ENCODE measurements around the gene MAEA. TPM values are rescaled to one million over a fixed set of nuclear protein-coding genes. Genes with fewer than 3 reads are reported as not detected.
A peak's percentile ranks its signal among the peaks of the same experiment; 100 is the strongest.

MAEA gene
- total RNA-seq, 2 experiments from 2014 or later: 25.2 to 29.4 TPM

DNA sequence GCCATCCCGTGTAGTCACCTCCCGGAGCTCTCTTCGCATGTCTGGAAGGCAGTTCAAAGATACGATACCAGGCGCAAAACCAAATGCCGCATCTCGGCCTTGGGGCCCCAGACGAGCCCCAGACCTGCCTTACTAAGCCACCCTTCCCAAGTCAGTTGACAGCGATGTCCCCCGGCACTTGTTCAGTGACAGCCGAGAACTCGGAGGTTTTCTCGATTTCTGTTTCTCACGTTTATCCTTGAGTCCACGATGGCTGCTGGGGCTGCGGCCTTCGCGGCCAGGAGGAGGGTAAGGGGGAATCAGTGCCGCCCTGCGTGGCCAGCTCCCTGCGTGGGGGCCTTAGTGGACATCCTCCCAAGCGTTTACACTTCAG, 7.3 kb downstream of the MAEA start:
- Mint-ChIP-seq H3K9me3 (no peaks in the 10 kb centered on the region), H3K27ac (peak overlapping the region; percentile 60), H3K27me3 (ENCODE audit: low read depth) (no peaks in the 10 kb centered on the region), H3K4me3 (no peak overlapping the region), H3K36me3 (ENCODE audit: low read depth) (peaks cover 12% of the 10 kb centered on the region), H3K4me1 (ENCODE audit: low read depth) (peaks cover 75% of the 10 kb centered on the region)
- intact Hi-C loops (cut with micrococcal nuclease): no loop called here
- DNase-seq: no peak
- CTCF ChIA-PET: no interaction called here

DNA sequence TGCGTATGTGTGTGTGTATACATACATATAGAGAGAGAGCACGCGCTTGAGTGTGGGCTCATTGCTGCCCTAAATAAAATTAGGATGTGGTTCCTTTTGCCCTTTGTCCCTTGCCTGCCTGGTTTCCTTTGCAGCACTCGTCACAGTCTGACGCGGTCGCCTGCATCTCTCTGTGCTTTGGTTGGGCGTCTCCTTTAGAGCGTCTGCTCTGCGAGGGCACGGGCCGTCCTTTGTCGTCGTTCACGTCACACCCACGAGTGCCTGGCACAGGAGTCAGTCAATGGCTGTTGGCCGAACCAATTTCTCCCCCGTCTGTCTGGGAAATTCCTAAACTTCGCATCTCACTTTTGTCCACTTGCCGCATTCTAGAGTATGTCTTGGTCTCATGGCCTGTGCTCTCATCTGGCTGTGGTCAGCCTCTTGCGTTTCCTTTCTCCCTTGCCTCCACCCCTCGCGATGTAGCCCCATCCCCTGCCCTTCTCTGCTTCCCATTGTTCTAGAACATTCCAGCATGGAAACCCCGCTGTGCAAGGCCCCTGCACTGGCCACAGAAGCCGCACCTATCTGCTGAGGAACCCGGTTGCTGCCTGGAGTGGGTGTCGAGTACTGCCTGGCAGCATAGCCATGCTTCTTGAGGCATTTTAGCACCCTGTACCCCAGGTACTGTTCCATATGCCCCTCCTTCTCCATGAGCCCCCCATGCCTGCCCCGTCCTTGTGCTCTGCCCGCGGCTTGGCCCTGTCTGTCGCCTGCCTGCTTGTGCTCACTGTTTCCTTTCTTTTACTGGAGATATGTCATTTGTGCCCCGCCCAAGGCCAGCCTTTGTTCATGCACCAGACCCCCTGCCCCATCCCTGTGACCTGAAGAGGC, 8.0 kb downstream of the MAEA start:
- CTCF ChIA-PET: no interaction called here
- DNase-seq: no peak
- H3K9me3 Mint-ChIP-seq: no peaks in the 10 kb centered on the region
- H3K36me3 Mint-ChIP-seq (ENCODE audit: low read depth): peaks cover 12% of the 10 kb centered on the region
- H3K4me3 Mint-ChIP-seq: no peak overlapping the region
- intact Hi-C loops (cut with micrococcal nuclease): no loop called here
- H3K27ac Mint-ChIP-seq: no peak overlapping the region
- H3K4me1 Mint-ChIP-seq (ENCODE audit: low read depth): peaks cover 71% of the 10 kb centered on the region
- no peaks in the 10 kb centered on the region for H3K27me3 Mint-ChIP-seq (ENCODE audit: low read depth)

DNA sequence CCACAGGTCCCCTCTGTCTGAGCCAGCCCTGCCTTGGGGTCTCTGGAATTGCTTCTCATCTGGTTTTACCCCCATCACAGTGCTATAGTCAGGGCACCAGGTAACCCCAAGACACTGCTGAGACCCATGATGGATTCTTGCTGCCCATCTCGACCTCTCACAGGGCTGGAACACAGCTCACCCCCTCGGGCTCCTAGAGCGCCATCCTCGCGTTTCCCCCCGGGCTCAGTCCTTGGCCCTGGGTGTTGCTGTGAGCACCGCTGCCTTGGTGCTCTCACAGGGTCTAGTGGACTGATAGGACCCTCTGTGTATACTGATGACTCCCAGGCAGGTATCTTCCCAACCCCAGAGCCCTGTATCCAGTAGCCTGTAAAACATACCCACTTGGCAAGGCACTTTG, 8.8 kb downstream of the MAEA start:
- H3K27ac Mint-ChIP-seq: peak overlapping the region; percentile 24
- CTCF ChIA-PET: no interaction called here
- H3K9me3 Mint-ChIP-seq: no peaks in the 10 kb centered on the region
- intact Hi-C loops (cut with micrococcal nuclease): no loop called here
- peaks cover 13% of the 10 kb centered on the region for H3K36me3 Mint-ChIP-seq (ENCODE audit: low read depth)
- no peak for DNase-seq
- H3K4me1 Mint-ChIP-seq (ENCODE audit: low read depth): peaks cover 64% of the 10 kb centered on the region
- H3K27me3 Mint-ChIP-seq (ENCODE audit: low read depth): no peaks in the 10 kb centered on the region
- no peak overlapping the region for H3K4me3 Mint-ChIP-seq

DNA sequence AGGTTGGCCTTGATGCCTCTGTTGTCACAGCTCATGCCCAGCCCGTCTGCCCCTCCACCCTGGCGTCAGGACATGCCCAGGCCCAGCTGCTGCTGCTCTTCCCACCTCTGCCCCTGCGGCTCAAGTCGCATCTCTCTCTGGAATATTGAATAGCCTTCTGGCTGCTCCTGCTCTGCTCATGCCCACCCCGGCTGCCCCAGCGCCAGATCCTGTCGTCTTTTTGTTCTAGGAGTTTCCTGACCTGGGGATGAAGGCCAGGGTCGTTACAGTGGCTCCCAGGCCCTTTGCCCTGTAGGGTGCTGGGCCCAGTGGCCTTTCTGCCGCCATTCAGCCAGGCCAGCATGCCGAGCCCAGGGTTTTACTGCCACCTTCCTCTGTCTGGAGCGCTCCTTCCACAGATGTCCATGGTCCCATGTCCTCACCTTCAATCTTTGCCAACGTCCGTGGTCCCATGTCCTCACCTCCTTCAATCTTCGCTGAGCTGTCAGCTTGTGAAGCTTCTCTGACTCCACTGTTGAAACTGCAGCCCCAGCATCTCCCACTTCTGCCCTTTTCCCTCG, 9.7 kb downstream of the MAEA start:
- Mint-ChIP-seq H3K27ac (peak overlapping the region; percentile 25), H3K27me3 (ENCODE audit: low read depth) (no peaks in the 10 kb centered on the region), H3K4me1 (ENCODE audit: low read depth) (peaks cover 56% of the 10 kb centered on the region), H3K9me3 (no peaks in the 10 kb centered on the region), H3K4me3 (no peak overlapping the region), H3K36me3 (ENCODE audit: low read depth) (peaks cover 13% of the 10 kb centered on the region)
- no peak for DNase-seq
- intact Hi-C loops (cut with micrococcal nuclease): no loop called here
- CTCF ChIA-PET: no interaction called here

DNA sequence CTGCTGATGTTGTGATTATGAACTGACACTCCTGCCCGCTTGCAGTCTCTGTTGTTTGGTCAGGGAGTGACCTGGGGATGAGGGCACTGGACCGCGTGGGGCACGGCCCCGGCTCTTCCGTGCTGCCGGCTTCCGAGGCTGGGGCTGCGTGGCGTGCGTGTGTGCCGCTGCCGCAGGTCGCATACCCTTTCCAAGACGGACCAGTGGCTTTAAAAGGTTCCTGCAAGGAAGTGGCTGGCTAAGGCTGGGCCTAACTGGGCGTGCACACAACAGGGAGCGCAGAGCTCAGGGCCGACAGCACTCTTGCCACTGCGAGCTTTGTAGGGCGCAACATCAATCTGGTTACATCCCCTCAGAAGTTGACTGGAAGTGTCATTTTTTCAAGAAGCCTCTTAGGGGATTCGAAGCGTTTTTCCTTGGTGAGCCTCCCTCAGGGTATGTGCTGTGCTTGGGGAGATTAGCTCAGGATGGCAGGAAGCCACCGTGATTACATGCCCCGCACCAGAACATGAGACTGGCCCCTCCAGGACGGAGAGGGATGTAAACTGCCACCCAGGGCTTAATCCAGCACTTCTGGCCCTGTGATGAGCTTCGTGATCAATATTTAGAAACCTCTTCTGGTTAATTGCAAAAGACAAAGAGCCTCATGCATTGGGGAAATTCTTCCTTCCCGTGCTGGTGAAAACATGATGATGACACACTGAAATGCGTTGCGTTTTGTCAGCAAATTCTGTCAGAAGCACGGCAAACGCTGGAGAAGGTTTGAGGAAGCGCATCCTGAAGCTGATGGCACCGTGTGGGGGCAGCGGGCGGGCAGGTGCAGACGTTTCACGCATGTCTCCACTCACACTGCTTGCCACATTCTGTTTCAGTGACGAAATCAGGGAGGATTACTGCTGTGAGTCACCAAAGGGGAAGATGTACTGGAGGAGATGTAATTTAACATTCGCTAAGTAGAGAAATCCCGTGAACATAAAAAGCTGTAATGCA, 11.1 kb downstream of the MAEA start:
- DNase-seq: peak; percentile 71
- peak overlapping the region; percentile 44 for H3K27ac Mint-ChIP-seq
- peaks cover 19% of the 10 kb centered on the region for H3K36me3 Mint-ChIP-seq (ENCODE audit: low read depth)
- peaks cover 57% of the 10 kb centered on the region for H3K4me1 Mint-ChIP-seq (ENCODE audit: low read depth)
- no peak overlapping the region for H3K4me3 Mint-ChIP-seq
- H3K9me3 Mint-ChIP-seq: no peaks in the 10 kb centered on the region
- no peaks in the 10 kb centered on the region for H3K27me3 Mint-ChIP-seq (ENCODE audit: low read depth)
- CTCF ChIA-PET: interaction anchor here (0.6 to 0.7 kb wide), 2 partner anchors 61 to 246 kb away, joined by 3 to 4 read pairs; no protein-coding TSS in a partner anchor
- intact Hi-C loops (cut with micrococcal nuclease): no loop called here

DNA sequence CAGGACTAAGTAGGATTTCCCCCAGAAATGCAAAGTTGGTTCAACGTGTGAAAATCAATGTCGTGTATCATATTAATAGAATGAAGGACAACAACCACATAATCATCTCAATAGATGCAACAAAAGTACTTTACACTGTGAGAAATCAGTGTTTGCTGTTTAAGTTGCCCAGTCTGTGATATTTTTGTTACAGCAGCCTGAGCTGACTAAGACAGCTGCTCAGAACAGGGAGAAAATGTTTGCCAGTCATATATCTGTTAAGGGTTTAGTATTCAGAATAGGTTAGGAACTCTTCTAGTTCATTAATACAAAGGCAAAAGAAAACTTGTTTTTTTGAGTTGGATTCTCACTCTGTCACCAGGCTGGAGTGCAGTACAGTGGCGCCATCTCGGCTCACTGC, 12.5 kb downstream of the MAEA start:
- Mint-ChIP-seq H3K36me3 (ENCODE audit: low read depth) (peaks cover 20% of the 10 kb centered on the region), H3K27ac (no peak overlapping the region), H3K9me3 (no peaks in the 10 kb centered on the region), H3K4me3 (no peak overlapping the region), H3K27me3 (ENCODE audit: low read depth) (no peaks in the 10 kb centered on the region), H3K4me1 (ENCODE audit: low read depth) (peaks cover 62% of the 10 kb centered on the region)
- intact Hi-C loops (cut with micrococcal nuclease): no loop called here
- no peak for DNase-seq
- CTCF ChIA-PET: no interaction called here

DNA sequence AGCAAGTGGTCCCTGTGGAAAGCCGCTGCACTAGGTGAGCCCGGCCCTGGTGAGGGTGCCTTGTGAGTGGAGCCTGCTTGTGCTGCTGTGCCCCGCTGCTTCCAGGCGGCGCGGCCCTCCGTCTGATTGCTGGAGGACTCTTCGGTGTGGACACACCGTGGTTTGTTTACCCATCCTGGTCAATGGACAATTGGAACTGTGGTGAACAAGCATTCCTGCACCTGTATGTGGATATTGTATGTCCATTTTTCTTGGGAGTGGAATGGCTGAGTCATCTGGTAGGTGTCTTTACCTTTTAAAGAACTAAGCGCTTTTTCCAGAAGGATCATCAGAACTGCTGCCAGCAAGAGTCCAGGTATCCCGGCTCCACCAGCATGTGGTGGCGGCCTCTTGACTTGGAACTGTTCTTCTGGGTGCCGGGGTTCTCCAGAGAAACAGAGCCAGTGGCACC, 15.6 kb downstream of the MAEA start:
- Mint-ChIP-seq H3K4me3 (no peak overlapping the region), H3K27ac (peak overlapping the region; percentile 82), H3K36me3 (ENCODE audit: low read depth) (peaks cover 18% of the 10 kb centered on the region), H3K9me3 (no peaks in the 10 kb centered on the region), H3K4me1 (ENCODE audit: low read depth) (peaks cover 69% of the 10 kb centered on the region), H3K27me3 (ENCODE audit: low read depth) (no peaks in the 10 kb centered on the region)
- DNase-seq: no peak
- intact Hi-C loops (cut with micrococcal nuclease): loop anchor here (5.0 kb wide), 1 partner anchor 42 kb away; the partner anchor contains the start of gene UVSSA
- CTCF ChIA-PET: no interaction called here

DNA sequence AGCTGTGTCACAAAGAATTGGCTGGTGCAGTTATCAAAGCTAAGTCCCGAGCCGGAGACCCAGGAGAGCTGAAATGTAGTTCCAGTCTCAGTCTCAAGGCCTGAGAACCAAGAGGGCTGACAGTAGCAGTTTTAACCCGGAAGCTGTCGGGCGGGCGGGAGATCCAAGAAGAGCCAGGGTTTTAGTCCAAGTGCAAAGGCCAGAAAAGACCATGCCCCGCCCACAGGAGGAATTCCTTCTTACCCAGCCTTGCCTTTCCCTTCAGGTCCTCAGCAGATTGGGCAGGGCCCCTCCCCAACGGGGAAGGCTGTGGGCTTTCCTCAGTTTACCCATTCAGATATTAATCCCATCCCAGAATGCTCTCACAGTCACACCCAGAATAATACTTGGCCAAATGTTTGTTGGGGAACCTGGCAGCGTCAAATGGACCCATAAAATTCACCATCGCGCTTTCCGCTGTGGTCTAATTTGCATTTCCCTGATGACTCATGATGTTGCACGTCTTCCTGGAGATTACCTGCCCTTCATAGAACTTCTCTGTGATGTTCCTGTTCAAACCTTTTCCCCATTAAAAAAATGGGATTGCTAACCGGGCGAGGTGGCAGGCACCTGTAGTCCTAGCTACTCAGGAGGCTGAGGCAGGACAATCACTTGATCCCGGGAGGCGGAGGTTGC, 16.2 kb downstream of the MAEA start:
- peak overlapping the region; percentile 82 for H3K27ac Mint-ChIP-seq
- intact Hi-C loops (cut with micrococcal nuclease): loop anchor here (2.0 to 5.0 kb wide), 2 partner anchors 15 to 41 kb away; partner anchors contain the start of gene UVSSA
- peaks cover 19% of the 10 kb centered on the region for H3K36me3 Mint-ChIP-seq (ENCODE audit: low read depth)
- CTCF ChIA-PET: no interaction called here
- H3K4me1 Mint-ChIP-seq (ENCODE audit: low read depth): peaks cover 68% of the 10 kb centered on the region
- no peaks in the 10 kb centered on the region for H3K9me3 Mint-ChIP-seq
- H3K4me3 Mint-ChIP-seq: no peak overlapping the region
- peak; percentile 63 for DNase-seq
- no peaks in the 10 kb centered on the region for H3K27me3 Mint-ChIP-seq (ENCODE audit: low read depth)

DNA sequence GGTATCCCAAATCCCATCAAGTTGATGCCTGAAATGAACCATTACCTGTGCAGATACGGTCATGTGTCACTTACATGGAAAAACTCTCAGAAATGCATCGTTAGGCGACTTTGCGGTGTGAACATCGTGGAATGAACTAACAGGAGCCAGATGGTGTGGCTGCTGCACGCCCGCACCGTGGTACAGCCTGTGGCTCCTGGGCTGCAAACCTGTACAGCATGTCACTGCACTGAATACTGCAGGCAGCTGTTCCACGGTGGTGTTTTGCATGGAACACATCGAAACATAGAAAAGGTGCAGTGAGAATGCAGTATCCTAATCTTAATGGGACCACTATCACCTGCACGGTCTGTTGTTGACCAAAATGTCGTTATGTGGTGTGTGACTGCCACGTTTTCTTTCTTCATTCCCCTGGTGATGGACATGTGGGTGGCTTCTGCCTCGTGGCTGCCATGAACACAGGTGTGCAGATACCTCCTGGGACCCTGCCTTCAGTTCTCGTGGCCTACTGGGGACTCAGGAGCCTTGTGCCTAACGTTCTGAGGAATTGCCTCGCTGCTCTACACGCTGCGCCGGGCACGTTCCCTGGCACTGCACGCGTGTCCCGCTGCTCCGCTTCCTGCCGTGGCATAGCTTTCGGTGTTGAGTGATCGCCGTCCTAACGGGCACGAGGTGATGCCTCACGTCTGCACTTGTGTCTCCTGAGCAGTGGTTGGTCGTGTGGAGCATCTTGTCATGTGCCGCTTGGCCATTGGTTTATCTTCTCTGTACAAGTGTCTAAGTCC, 18.5 kb downstream of the MAEA start:
- no peak for DNase-seq
- Mint-ChIP-seq H3K27me3 (ENCODE audit: low read depth) (no peaks in the 10 kb centered on the region), H3K9me3 (no peaks in the 10 kb centered on the region), H3K27ac (peak overlapping the region; percentile 16), H3K36me3 (ENCODE audit: low read depth) (peaks cover 23% of the 10 kb centered on the region), H3K4me1 (ENCODE audit: low read depth) (peaks cover 64% of the 10 kb centered on the region), H3K4me3 (no peak overlapping the region)
- intact Hi-C loops (cut with micrococcal nuclease): loop anchor here (2.0 to 5.0 kb wide), 2 partner anchors 17 to 39 kb away; partner anchors contain the start of gene UVSSA
- CTCF ChIA-PET: interaction anchor here (1.1 kb wide), 2 partner anchors 10 to 22 kb away, joined by 3 to 6 read pairs; no protein-coding TSS in a partner anchor

DNA sequence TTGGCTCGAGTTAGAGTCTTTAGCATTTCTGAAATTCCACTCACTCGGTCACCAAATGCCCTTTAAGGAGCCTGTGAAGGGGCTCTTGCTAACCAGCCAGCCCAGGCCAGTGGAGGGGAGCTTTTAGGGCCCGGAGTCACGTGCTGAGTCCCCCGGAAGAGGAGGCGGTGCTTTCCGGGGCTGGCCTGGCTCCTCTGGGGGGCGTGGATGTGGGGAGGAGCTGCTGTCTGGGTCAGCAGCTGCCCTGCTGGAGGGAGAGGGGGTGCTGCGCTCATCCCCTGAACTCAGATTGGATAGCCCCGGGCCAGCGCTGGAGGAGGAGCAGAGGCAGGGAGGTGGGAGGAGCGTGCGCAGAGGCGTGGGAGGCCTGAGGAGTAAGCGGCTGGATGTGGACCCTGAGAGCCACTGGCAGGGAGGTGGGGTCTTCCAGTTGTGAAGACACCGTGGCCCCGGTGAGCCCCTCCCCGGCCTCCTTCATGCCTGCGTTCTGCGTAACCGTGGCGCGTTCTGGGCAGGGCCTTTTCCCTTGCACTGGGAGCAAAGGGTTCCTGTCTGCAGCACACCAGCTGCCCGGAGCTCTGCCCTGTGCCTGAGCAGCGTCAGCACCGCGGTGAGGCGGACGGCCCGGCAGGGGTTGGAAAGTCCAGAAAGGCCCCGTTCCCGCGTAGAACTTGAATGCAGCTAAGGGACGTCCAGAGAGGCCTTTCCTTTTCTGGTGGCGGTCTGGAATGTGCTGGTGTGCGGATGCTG, 19.7 kb downstream of the MAEA start:
- peak; percentile 70 for DNase-seq
- CTCF ChIA-PET: interaction anchor here (0.9 to 1.1 kb wide), 4 partner anchors 9 to 41 kb away, joined by 3 to 6 read pairs (median 4); no protein-coding TSS in a partner anchor
- H3K36me3 Mint-ChIP-seq (ENCODE audit: low read depth): peaks cover 31% of the 10 kb centered on the region
- H3K27me3 Mint-ChIP-seq (ENCODE audit: low read depth): no peaks in the 10 kb centered on the region
- peak overlapping the region; percentile 67 for H3K4me3 Mint-ChIP-seq
- intact Hi-C loops (cut with micrococcal nuclease): loop anchor here (5.0 kb wide), 1 partner anchor 38 kb away; the partner anchor contains the start of gene UVSSA
- peaks cover 67% of the 10 kb centered on the region for H3K4me1 Mint-ChIP-seq (ENCODE audit: low read depth)
- H3K9me3 Mint-ChIP-seq: no peaks in the 10 kb centered on the region
- H3K27ac Mint-ChIP-seq: peak overlapping the region; percentile 72

Measured in activated naive CD4-positive, alpha-beta T cell treated with anti-CD3 and anti-CD28 coated beads for 36 hours (primary cell).